SIG-M5 treated with dmso at 0.1 percent for 504 hours (cell line): ENCODE measurements around the gene FBXL17.

Experiments used
- DNase-seq: peaks from one replicate; lab custom pipeline; 2025; ENCODE audit not compliant: unreplicated experiment; lab: John Stamatoyannopoulos, UW

The FBXL17 gene

GRCh38 chr5:107926121-107926520, 455.8 kb downstream of the FBXL17 start:
- no peak for DNase-seq

- no peak for DNase-seq
Observed at GRCh38 chr5:107925200-107925599, 456.7 kb downstream of the FBXL17 start.

GRCh38 chr5:107919969-107920368, 461.9 kb downstream of the FBXL17 start:
- no peak for DNase-seq

- DNase-seq, result no peak
Observed at GRCh38 chr5:107919361-107919760, 462.5 kb downstream of the FBXL17 start.

- DNase-seq, result no peak
Observed at GRCh38 chr5:107917983-107918382, 463.9 kb downstream of the FBXL17 start.

- DNase-seq, result no peak
Observed at GRCh38 chr5:107916731-107917725, 464.9 kb downstream of the FBXL17 start.

- DNase-seq, result peak; percentile 47
Observed at GRCh38 chr5:107915176-107915812, 466.6 kb downstream of the FBXL17 start.

- no peak for DNase-seq
Observed at GRCh38 chr5:107913494-107913893, 468.4 kb downstream of the FBXL17 start.

GRCh38 chr5:107900721-107901120, 481.2 kb downstream of the FBXL17 start:
- DNase-seq, result no peak

- DNase-seq, result no peak
Observed at GRCh38 chr5:107894361-107894760, 487.5 kb downstream of the FBXL17 start.

- DNase-seq, result peak; percentile 74
Observed at GRCh38 chr5:107893642-107894041, 488.3 kb downstream of the FBXL17 start.

GRCh38 chr5:107889387-107889786, 492.5 kb downstream of the FBXL17 start:
- no peak for DNase-seq

GRCh38 chr5:107888541-107888940, 493.4 kb downstream of the FBXL17 start:
- DNase-seq, result no peak

GRCh38 chr5:107887166-107887943, 494.5 kb downstream of the FBXL17 start:
- peak; percentile 3 for DNase-seq

GRCh38 chr5:107885601-107886000, 496.3 kb downstream of the FBXL17 start:
- DNase-seq, result no peak

- DNase-seq, result no peak
Observed at GRCh38 chr5:107884871-107885270, 497.0 kb downstream of the FBXL17 start.

- DNase-seq, result no peak
Observed at GRCh38 chr5:107878661-107879060, 503.2 kb downstream of the FBXL17 start.

- no peak for DNase-seq
Observed at GRCh38 chr5:107876906-107877305, 505.0 kb downstream of the FBXL17 start.

- DNase-seq, result no peak
Observed at GRCh38 chr5:107876261-107876660, 505.6 kb downstream of the FBXL17 start.

- DNase-seq, result no peak
Observed at GRCh38 chr5:107875833-107876232, 506.1 kb downstream of the FBXL17 start.

- no peak for DNase-seq
Observed at GRCh38 chr5:107874795-107875194, 507.1 kb downstream of the FBXL17 start.
